ENCODE results near the gene ATAD2B. TPM values are rescaled to one million over a fixed set of nuclear protein-coding genes. Genes with fewer than 3 reads are reported as not detected.

ATAD2B gene
- total and polyA plus RNA-seq, 2 experiments from 2014 or later, result 4.8 to 6.7 TPM

- Histone ChIP-seq H4K20me1 (ENCODE audit: insufficient read depth) (no peaks in the 10 kb centered on the region), H3K9me3 (ENCODE audit: low read depth) (no peaks in the 10 kb centered on the region), H3K27me3 (replicated peaks; ENCODE audit: insufficient read depth) (no peaks in the 10 kb centered on the region), H3K9ac (no peak overlapping the region), H3K27ac (no peak overlapping the region), H3K79me2 (ENCODE audit: insufficient read depth) (0 out of 2 replicates have a peak, but pooled peaks cover 9% of the 10 kb centered on the region), H3K9me2 (ENCODE audit: insufficient read depth) (no peaks in the 10 kb centered on the region), H3K4me3 (no peak overlapping the region), H3K36me3 (ENCODE audit: low read depth) (no peaks in the 10 kb centered on the region), H3K4me2 (ENCODE audit: unreplicated experiment) (no peak overlapping the region), H3F3A (ENCODE audit: insufficient read depth) (no peaks in the 10 kb centered on the region), H3K4me1 (ENCODE audit: insufficient read depth) (no peaks in the 10 kb centered on the region), H2AFZ (no peak overlapping the region)
- 96 to 98% methylated on average over 9 of the region's 9 CpGs for WGBS, 2 experiments (ENCODE audit: low coverage in 1 of 2, low lambda C conversion rate in 2 of 2, missing lambda C conversion rate in 2 of 2)
- in situ Hi-C loops (cut with MboI), result no loop called here
- no peak for DNase-seq
- no peak for TF ChIP-seq EZH2phosphoT487 (IDR thresholded peaks at IDR 0.05; ENCODE audit: insufficient read depth, low read depth)
- TF ChIP-seq EZH2 (IDR thresholded peaks at IDR 0.05; ENCODE audit: insufficient read depth, poor library complexity, severe bottlenecking), result no peak
Observed at GRCh38 chr2:23835988-23836387, 90.9 kb downstream of the ATAD2B start.

GRCh38 chr2:23835423-23835822 is 91.5 kb downstream of the ATAD2B start:
- Histone ChIP-seq H3K36me3 (ENCODE audit: low read depth) (no peaks in the 10 kb centered on the region), H3K27me3 (replicated peaks; ENCODE audit: insufficient read depth) (no peaks in the 10 kb centered on the region), H3K27ac (no peak overlapping the region), H3K4me3 (no peak overlapping the region), H4K20me1 (ENCODE audit: insufficient read depth) (no peaks in the 10 kb centered on the region), H3K9me2 (ENCODE audit: insufficient read depth) (no peaks in the 10 kb centered on the region), H2AFZ (no peak overlapping the region), H3K4me1 (ENCODE audit: insufficient read depth) (no peaks in the 10 kb centered on the region), H3K4me2 (ENCODE audit: unreplicated experiment) (no peak overlapping the region), H3K9ac (no peak overlapping the region), H3K79me2 (ENCODE audit: insufficient read depth) (0 out of 2 replicates have a peak, but pooled peaks cover 5% of the 10 kb centered on the region), H3F3A (ENCODE audit: insufficient read depth) (0 out of 2 replicates have a peak, but pooled peaks cover under 1% of the 10 kb centered on the region), H3K9me3 (ENCODE audit: low read depth) (no peaks in the 10 kb centered on the region)
- 90 to 93% methylated on average over 5 of the region's 5 CpGs for WGBS, 2 experiments (ENCODE audit: low coverage in 1 of 2, low lambda C conversion rate in 2 of 2, missing lambda C conversion rate in 2 of 2)
- DNase-seq, result no peak
- in situ Hi-C loops (cut with MboI), result no loop called here
- TF ChIP-seq EZH2phosphoT487 (IDR thresholded peaks at IDR 0.05; ENCODE audit: insufficient read depth, low read depth), result no peak
- TF ChIP-seq EZH2 (IDR thresholded peaks at IDR 0.05; ENCODE audit: insufficient read depth, poor library complexity, severe bottlenecking), result no peak

- peak; percentile 43 for DNase-seq
- no peaks in the 10 kb centered on the region for H4K20me1 ChIP-seq (ENCODE audit: insufficient read depth)
- H3K4me3 ChIP-seq, result no peak overlapping the region
- peak overlapping the region; percentile 37 for H3K4me2 ChIP-seq (ENCODE audit: unreplicated experiment)
- peaks cover 19% of the 10 kb centered on the region for H3F3A ChIP-seq (ENCODE audit: insufficient read depth)
- H3K9ac ChIP-seq, result no peak overlapping the region
- no peak for TF ChIP-seq EZH2phosphoT487 (IDR thresholded peaks at IDR 0.05; ENCODE audit: insufficient read depth, low read depth)
- TF ChIP-seq EZH2 (IDR thresholded peaks at IDR 0.05; ENCODE audit: insufficient read depth, poor library complexity, severe bottlenecking), result no peak
- no peaks in the 10 kb centered on the region for H3K36me3 ChIP-seq (ENCODE audit: low read depth)
- peaks cover 18% of the 10 kb centered on the region for H3K4me1 ChIP-seq (ENCODE audit: insufficient read depth)
- WGBS, 2 experiments (ENCODE audit: low coverage in 1 of 2, low lambda C conversion rate in 2 of 2, missing lambda C conversion rate in 2 of 2), result 91 to 96% methylated on average over 1 of the region's 1 CpG
- H2AFZ ChIP-seq, result no peak overlapping the region; the same call in 1 of the 2 replicates
- no peaks in the 10 kb centered on the region for H3K9me3 ChIP-seq (ENCODE audit: low read depth)
- in situ Hi-C loops (cut with MboI), result no loop called here
- H3K79me2 ChIP-seq (ENCODE audit: insufficient read depth), result 0 out of 2 replicates have a peak, but pooled peaks cover 5% of the 10 kb centered on the region
- H3K27me3 ChIP-seq (replicated peaks; ENCODE audit: insufficient read depth), result no peaks in the 10 kb centered on the region
- peak overlapping the region; percentile 26 for H3K27ac ChIP-seq
- H3K9me2 ChIP-seq (ENCODE audit: insufficient read depth), result no peaks in the 10 kb centered on the region
Observed at GRCh38 chr2:23828986-23829385, 97.9 kb downstream of the ATAD2B start.

- WGBS, 2 experiments (ENCODE audit: low coverage in 1 of 2, low lambda C conversion rate in 2 of 2, missing lambda C conversion rate in 2 of 2), result 8 to 12% methylated on average over 1 of the region's 1 CpG
- in situ Hi-C loops (cut with MboI), result no loop called here
- H3K79me2 ChIP-seq (ENCODE audit: insufficient read depth), result 0 out of 2 replicates have a peak, but pooled peaks cover 5% of the 10 kb centered on the region
- no peaks in the 10 kb centered on the region for H3K9me2 ChIP-seq (ENCODE audit: insufficient read depth)
- H2AFZ ChIP-seq, result no peak overlapping the region; the same call in 1 of the 2 replicates
- DNase-seq, result peak; percentile 19
- peak overlapping the region; percentile 4; the same call in 1 of the 2 replicates for H3K9ac ChIP-seq
- peaks cover 18% of the 10 kb centered on the region for H3K4me1 ChIP-seq (ENCODE audit: insufficient read depth)
- TF ChIP-seq EZH2 (IDR thresholded peaks at IDR 0.05; ENCODE audit: insufficient read depth, poor library complexity, severe bottlenecking) (no peak), EZH2phosphoT487 (IDR thresholded peaks at IDR 0.05; ENCODE audit: insufficient read depth, low read depth) (no peak)
- no peaks in the 10 kb centered on the region for H3K27me3 ChIP-seq (replicated peaks; ENCODE audit: insufficient read depth)
- peak overlapping the region; percentile 26 for H3K27ac ChIP-seq
- no peaks in the 10 kb centered on the region for H3K9me3 ChIP-seq (ENCODE audit: low read depth)
- no peaks in the 10 kb centered on the region for H3K36me3 ChIP-seq (ENCODE audit: low read depth)
- H3K4me3 ChIP-seq, result no peak overlapping the region
- peaks cover 19% of the 10 kb centered on the region for H3F3A ChIP-seq (ENCODE audit: insufficient read depth)
- H4K20me1 ChIP-seq (ENCODE audit: insufficient read depth), result no peaks in the 10 kb centered on the region
- peak overlapping the region; percentile 37 for H3K4me2 ChIP-seq (ENCODE audit: unreplicated experiment)
Observed at GRCh38 chr2:23828256-23828980, 98.5 kb downstream of the ATAD2B start.
